Measurements from ENCODE around the gene ARL6IP4.

The ARL6IP4 gene

DNA sequence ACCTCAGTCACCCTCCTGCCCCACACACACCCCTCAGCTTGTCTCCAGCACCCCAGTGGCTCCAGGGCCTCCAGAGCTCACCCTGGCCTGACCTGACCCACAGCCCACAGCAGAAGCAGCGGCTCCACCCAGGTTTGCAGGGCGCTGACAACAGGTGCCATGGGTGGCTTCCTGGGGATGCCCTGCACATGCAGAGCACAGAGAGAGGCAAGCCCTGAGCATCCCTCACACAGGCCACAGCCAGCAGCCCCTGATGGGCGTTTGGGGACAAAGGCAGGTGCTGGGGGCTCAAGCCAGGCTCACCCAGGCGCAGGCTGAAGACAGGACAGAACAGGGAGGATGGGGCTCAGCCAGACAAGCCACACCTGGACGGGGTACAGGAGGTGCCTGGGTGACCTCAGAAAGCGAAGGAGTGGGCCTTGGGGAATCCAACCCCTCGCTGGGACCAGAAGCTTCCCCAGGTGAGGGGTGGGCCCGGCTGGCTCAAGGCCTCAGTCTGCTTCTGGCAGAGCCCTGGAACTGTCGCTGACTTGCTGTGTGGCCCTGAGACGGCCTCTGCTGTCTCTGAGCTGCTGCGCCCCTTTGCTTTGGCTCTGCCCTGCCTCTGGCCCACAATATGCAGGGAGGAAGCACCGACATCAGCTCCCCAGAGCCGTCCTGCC lies 10.6 kb downstream of the ARL6IP4 start:
- DNase-seq (ENCODE audit: low read depth in 2 of 2): no peak

GRCh38 chr12:122991623-122992275 lies 11.3 kb downstream of the ARL6IP4 start:
- no peak for DNase-seq (ENCODE audit: low read depth in 2 of 2)

GRCh38 chr12:122992386-122992785 lies 11.9 kb downstream of the ARL6IP4 start:
- DNase-seq (ENCODE audit: low read depth in 2 of 2): no peak

DNA sequence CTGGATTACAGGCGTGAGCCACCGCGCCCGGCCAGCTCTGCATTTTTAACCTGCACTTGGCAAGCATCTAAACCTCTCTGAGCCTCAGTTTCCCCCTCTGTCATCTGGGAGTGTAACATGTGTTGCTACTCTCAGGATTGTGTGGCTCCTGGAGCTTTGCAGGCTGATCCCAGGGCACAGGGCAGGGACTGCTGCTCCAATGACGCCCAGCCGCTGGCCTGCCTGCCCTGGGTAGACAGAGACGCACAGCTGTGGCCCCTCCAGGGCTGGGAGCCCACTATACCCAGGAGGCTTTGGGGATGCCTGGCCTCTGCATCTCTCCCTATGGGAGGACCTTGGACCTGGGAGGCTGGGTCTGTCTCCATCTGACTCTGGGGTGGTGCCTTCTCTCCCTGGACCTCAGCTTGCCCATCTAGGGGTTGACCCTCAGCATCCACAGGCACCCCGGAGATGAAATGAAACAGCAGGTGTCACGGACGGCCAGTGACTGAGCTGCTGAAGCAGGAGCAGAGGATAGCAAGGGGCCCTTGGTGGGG lies 13.7 kb downstream of the ARL6IP4 start:
- DNase-seq (ENCODE audit: low read depth in 2 of 2): no peak

- DNase-seq (ENCODE audit: low read depth in 2 of 2): no peak
These were observed 14.5 kb downstream of the ARL6IP4 start for GRCh38 chr12:122994781-122995502.

GRCh38 chr12:122995503-122996187 lies 15.2 kb downstream of the ARL6IP4 start:
- no peak for DNase-seq (ENCODE audit: low read depth in 2 of 2)

DNA sequence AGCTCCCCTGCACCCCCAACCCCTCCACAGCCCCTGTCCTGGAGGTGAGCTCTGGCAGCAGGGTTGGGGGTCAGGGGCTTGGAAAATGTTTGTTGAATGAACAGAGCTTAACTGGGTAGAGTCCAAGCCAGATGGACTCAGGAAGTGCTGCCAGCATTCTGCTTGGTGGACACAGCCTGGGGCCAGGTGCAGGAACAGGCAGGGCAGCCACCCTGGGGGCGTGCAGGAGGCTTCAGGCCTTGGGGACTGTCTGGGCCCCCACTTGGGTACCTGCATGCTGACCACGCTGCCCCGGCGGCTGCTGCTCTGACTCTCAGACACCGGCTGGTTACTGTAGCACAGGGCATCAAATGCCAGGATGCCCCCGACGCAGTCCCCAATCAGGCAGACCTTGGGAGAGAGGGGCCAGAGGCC lies 15.7 kb downstream of the ARL6IP4 start:
- DNase-seq (ENCODE audit: low read depth in 2 of 2): no peak

DNA sequence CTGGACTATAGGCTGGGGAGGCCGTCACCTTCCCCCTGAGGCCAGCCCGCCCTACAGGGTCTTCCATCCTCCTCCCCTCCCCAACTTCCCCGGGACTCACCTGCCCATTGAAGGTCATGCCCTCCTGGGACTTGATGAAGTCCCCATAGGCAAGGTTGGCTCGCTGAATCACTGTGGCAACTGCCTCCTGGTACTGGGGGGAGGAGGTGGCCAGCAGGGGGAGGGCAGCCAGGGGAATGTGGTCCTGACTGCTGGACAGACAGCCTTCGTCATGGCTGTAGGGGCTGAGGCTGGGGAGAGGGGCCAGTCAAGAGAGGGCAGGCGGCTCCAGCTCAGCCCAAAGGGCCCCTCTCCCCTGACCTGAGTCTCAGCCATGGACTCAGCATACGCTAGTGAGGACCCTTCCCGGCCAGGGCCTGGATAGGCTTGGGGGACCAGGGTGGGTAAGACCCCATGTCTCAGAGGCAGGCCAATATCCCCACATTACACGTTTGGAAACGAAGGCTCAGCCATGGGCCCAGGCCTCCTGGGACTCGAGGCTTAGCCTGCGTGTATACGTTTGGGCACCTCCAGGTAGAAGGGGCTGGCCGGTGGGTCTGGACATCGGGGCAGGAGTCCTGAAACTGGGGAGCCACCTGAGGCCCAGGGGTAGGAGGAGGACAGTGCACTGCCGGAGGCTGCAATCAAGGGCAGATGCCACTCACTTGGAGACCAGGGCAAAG lies 16.3 kb downstream of the ARL6IP4 start:
- DNase-seq (ENCODE audit: low read depth in 2 of 2): no peak

GRCh38 chr12:122997343-122998250 lies 17.1 kb downstream of the ARL6IP4 start:
- DNase-seq (ENCODE audit: low read depth in 2 of 2): no peak

DNA sequence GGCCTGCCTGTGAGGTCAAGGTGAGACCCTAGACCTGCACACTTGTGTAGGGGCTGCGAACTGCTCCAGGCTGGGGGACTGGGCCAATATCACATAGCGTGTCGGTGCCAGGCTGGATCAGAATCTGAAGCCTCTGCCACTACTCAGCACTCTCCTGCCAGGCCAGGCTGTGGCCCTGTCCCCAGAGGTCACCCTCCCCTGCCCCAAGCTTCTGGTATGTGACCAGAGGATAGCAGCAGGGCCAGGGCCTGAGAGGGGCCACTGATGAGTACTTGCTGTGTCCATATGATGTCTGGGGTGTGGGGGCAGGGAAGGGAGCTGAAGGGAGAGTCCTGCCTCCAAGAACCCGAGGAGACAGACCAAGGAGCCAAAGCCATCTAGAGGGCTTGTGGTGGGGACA lies 17.8 kb downstream of the ARL6IP4 start:
- no peak for DNase-seq (ENCODE audit: low read depth in 2 of 2)

GRCh38 chr12:122999196-122999946 lies 18.9 kb downstream of the ARL6IP4 start:
- DNase-seq (ENCODE audit: low read depth in 2 of 2): no peak

- no peak for DNase-seq (ENCODE audit: low read depth in 2 of 2)
These were observed 19.5 kb downstream of the ARL6IP4 start for GRCh38 chr12:122999986-123000420.

DNA sequence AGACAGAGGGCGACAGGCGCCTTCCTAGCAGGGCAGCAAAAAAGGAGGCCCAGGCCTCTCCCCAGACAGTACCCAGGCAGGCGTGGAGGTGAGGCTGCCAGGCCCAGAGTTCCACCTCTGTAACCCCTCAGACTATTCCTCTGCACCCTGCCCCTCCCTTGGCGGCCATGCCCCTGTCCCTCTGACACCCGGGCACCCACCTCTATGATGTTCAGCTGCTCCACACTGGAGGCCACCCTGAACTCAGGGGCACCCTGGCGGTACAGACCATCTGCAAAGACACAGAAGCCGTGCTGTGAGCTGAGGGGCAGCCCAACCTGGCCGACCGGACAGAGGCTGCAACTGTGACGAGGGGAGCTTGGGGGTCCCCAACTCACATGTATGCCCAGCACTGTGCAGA lies 20.1 kb downstream of the ARL6IP4 start:
- no peak for DNase-seq (ENCODE audit: low read depth in 2 of 2)

DNA sequence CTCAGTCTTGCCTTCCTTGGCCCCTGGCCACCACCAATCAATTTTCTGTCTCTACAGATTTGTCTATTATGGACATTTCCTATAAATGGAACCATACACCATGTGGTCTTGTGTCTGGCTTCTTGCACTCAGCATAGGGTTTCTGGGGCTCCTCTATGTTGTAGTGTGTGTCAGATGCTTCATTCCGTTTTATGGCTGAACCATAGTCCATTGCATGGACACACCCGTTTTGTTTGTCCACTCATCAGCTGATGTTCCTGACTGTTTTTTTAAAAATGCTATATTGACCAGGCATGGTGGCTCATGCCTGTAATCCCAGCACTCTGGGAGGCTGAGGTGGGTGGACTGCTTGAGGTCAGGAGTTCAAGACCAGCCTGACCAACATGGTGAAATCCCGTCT lies 21.0 kb downstream of the ARL6IP4 start:
- no peak for DNase-seq (ENCODE audit: low read depth in 2 of 2)

GRCh38 chr12:123003257-123003656 lies 22.8 kb downstream of the ARL6IP4 start:
- no peak for DNase-seq (ENCODE audit: low read depth in 2 of 2)

GRCh38 chr12:123004287-123004686 lies 23.8 kb downstream of the ARL6IP4 start:
- DNase-seq (ENCODE audit: low read depth in 2 of 2): no peak

GRCh38 chr12:123005081-123005626 lies 24.7 kb downstream of the ARL6IP4 start:
- no peak for DNase-seq (ENCODE audit: low read depth in 2 of 2)

GRCh38 chr12:123006977-123007376 lies 26.5 kb downstream of the ARL6IP4 start:
- DNase-seq (ENCODE audit: low read depth in 2 of 2): no peak

DNA sequence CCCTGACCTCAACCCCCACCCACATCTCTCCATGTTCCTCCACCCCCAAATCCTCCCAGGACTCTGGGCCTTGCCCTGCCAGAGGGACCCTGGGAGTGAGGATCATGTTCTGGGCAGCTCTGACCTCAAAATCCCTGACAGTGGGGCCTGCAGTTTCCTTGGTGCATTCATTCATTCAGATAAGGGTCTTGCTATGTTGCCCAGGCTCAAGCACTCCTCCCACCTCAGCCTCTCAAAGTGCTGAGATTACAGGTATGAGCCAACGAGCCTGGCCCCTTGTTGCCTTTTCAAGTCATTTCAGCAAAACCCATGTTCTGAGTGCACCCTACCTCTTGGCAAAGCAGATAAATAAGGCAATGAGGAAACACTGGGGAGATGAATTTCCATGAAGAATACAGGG lies 29.6 kb downstream of the ARL6IP4 start:
- DNase-seq (ENCODE audit: low read depth in 2 of 2): no peak

All from stimulated activated CD4-positive, alpha-beta T cell treated with anti-CD3 and anti-CD28 coated beads, Interleukin-15, amount 100 ng/mL, for 48 hours (primary cell).